Measurements from ENCODE around the gene MTERF4.

The MTERF4 gene

DNA sequence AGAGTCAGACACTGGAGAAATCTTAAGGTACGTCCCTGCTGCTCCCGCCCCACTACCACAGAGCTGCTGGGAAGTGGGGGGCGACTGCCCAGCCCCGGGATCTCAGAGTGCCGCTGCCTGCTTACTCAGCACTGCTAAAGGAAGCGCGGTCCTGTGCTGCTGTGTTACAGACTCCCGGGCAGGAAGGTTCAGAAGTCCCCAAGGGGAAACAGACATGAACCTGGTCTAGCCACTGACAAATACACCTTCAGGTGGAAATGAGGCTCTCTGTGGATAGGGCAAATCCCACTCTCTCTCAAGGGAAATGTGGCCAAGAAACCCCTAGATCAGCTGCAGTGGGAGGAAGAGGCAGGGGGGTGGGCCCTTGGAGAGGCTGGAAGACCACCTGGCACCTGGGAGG, 13.7 kb downstream of the MTERF4 start:
- no peak for DNase-seq (ENCODE audit: low spot score)

DNA sequence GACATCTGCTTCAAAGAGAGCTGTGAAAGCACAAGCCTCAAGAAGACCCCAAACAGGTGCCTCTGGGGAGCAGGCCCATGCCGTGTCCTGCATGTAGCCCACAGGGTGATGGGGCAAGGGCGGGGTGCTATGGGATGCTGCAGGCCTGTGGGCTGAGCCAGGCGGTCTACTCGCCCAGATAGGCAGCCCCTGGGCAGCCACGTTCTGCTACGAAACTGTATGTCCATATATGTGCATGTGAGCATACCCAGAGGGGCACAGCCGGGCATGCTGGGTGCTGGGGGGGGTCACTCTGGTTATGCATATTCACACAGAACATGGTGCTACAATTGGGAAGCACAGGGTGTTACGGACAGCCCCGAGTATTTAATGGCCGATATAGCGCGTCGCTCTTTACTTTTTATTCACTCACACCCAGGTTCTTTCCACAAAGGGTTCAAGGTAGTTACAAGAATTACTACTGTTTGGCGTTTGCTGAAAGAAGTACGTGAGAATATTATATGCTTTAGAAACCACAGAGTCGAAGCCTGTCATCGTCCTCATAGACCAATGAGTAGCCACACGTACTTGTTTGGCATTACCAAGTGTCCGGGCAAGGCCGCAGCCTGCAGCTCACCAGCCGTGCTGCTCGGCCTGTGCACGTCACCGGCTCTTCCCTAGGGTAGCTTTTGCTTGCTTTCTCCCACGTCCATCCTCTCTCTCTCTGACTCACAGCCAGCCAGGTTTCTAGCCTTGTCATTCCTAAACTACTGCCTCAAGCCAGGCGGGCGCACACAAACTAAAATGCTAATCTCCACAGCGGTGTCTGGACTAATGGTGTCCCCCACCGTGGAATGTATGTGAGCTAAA, 14.4 kb downstream of the MTERF4 start:
- DNase-seq (ENCODE audit: low spot score): no peak

GRCh38 chr2:241084856-241085444, 17.1 kb downstream of the MTERF4 start:
- no peak for DNase-seq (ENCODE audit: low spot score)

GRCh38 chr2:241083091-241083415, 19.0 kb downstream of the MTERF4 start:
- DNase-seq (ENCODE audit: low spot score): no peak

DNA sequence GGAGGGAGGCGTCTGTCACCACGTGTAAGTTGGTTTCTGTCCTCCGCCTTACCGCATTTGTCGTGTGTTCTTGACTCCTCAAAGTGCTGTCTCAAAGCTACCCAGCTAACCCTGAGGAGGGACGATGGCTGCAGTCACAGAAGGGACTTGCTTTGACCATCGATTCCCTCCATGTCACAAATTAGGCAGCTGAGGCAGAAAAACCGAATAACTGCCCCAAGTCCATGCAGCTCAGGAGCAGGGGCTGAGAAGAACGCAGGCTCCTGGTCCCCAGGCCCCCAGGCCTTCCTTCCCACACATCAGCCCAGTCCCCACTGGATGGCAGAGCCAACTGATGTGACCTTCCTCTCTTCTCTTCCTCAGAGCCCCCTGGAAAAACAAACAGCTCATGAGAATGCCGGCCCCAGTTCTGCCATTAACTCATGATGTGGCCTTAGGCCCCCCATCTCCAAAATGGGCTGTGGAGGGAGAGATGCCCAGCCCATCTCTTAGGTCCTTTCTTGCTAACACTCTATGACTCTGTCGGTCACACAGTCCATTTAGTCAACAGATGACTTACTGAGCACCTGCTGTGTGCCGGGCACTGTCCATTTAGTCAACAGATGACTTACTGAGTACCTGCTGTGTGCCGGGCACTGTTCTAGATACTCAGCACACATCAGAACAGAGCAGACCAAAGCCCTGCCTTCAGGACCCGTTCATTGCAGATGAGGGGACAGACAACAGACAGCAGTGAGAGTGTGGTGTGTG, 19.6 kb downstream of the MTERF4 start:
- no peak for DNase-seq (ENCODE audit: low spot score)

- DNase-seq (ENCODE audit: low spot score): no peak
Measured at GRCh38 chr2:241081643-241082340, 20.3 kb downstream of the MTERF4 start.

DNA sequence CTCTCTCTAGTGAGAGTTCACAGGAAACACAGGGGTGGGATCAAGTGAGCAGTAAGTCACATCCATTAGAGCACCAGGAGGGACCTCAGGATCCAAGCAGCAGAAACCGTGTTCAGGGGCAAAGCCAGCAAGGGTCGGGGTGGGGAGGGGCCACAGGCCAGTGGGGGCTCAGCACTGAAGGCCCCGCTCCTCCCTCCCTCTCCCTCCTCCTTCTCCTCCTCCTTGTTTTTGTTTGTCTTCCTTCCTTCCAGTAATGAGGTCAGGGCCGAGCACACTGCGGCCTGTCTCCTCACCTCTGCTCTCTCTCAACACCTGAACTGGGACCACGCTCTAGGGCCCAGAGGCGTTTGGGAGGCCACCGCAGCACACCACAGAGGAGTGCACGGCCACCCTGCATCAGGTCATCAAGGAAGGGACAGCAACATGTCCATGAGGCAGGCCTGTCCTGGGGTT, 20.9 kb downstream of the MTERF4 start:
- no peak for DNase-seq (ENCODE audit: low spot score)

- DNase-seq (ENCODE audit: low spot score): no peak
Measured at GRCh38 chr2:241080405-241081189, 21.5 kb downstream of the MTERF4 start.

- DNase-seq (ENCODE audit: low spot score): no peak
Measured at GRCh38 chr2:241074901-241075540, 27.1 kb downstream of the MTERF4 start.

GRCh38 chr2:241074065-241074818, 27.8 kb downstream of the MTERF4 start:
- DNase-seq (ENCODE audit: low spot score): no peak

DNA sequence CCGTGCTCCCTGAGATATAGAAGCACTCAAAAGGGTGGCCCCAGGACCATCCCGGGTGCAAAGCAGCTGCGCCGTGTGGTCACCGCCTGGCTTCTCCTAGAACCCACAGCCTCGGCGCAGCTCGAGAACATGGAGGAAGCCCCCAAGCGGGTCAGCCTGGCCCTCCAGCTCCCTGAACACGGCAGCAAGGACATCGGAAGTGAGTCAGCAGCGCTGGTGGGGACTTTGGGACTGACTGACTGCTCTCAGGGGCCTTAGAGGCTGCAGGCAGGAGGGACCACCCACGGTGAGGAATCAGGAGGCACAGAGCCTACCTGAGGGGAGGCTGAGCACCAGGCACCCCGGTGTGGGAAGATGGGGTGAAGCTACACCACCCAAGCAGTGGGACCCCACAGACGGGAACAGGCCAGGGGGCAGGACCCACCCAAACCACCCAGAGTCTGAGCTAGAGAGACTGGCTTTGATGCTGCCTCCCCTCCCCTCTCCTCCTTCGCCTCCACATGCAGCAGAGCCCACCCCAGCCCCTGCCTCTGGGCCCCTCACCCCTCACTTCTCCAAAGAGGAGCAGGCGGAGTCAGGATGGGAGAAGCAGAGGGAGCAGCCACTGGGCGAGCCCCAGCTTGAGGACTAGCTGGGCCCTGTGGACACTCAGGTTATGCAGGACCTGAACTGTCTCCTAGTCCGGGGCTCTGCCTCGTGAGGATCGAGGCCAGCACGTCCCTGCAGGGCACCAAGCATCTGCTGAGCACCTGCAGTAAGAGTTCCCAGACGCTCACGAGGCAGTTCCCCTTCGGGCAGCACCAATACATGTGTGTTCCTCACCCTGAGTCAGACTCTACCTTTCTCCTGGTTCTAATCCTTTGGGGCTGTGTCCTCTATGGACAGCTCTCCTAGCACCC, 28.7 kb downstream of the MTERF4 start:
- DNase-seq (ENCODE audit: low spot score): no peak

DNA sequence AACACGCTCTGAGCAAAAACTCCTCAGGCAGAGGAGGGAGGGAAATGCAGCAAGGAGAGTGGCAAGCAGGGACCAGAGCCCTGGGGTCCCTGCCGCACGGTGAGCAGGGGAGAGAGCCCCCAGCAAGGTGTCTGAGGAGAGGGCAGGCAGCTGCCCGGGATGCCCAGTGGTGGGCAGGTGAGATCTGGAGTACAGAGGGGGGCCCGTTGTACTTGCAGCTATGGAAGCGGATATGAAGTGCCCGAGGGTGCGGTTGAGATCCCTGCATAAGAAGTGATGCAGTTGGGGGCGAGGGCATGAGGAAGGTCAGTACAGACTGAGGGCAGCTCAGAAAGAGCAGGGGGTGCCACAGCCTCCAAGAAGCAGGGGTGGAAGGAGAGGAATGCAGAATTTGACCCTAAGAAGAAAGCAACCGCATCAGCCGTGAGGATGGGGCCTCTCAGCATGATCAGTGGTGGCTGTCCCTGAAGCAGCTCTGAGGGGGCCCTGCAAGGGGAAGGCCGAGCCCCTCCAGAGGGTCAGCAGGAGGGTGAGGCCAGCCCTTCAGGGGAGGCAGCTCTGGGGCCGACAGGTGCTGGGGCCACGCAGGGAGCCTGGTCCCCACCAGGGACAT, 29.4 kb downstream of the MTERF4 start:
- no peak for DNase-seq (ENCODE audit: low spot score)

DNA sequence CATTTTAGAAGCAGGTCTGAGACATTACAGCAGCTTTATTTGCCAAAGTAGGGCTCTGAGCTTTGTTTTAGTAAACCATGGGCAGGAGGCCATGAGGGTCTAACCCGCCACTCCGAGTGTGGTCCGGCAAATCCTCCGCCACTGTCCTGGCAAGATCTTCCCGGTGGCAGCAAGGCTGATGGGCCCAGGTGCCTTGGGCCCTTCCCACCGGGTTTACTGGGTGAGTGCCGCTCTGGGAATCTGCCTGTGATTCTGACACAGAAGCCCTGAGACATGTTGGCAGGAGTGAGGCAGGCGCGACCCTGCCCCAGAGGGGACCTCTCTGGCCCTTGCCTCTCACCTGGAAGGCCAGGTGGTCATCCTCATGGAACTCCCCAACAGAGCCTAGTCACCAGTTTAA, 29.9 kb downstream of the MTERF4 start:
- DNase-seq (ENCODE audit: low spot score): no peak

DNA sequence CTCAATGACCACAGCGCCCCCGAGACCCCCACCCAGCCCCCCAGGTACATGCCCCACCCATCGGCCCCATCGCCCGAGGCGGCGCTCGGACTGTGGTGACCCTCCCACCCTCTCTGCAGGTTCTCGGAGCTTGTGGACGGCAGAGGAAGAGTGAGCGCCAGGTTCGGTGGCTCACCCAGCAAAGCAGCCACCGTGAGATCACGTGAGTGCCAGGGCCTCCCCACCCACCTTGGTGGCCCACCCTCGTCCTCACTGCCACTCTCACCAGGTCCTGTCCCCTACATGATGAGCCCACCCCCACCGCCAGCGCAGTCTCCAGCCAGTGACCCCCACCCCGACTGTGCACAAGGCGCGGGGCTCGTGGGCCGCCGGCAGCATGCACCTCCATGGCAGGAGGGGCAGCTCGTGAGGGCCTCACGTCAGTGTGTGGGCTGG, 30.4 kb downstream of the MTERF4 start:
- DNase-seq (ENCODE audit: low spot score): no peak

GRCh38 chr2:241070811-241071676, 31.0 kb downstream of the MTERF4 start:
- no peak for DNase-seq (ENCODE audit: low spot score)

- DNase-seq (ENCODE audit: low spot score): no peak
Measured at GRCh38 chr2:241070361-241070760, 31.7 kb downstream of the MTERF4 start.

GRCh38 chr2:241069821-241070281, 32.2 kb downstream of the MTERF4 start:
- no peak for DNase-seq (ENCODE audit: low spot score)
